GM21576 (cell line): ENCODE data around the gene FOXO3.

ENCODE experiments used
- ATAC-seq: cut with Tn5 transposase; IDR thresholded peaks from one replicate; pipeline ENCODE4 v1.9.1; 2021; ENCODE audit warnings: mild to moderate bottlenecking, moderate library complexity; ENCODE audit not compliant: unreplicated experiment

Gene FOXO3

DNA sequence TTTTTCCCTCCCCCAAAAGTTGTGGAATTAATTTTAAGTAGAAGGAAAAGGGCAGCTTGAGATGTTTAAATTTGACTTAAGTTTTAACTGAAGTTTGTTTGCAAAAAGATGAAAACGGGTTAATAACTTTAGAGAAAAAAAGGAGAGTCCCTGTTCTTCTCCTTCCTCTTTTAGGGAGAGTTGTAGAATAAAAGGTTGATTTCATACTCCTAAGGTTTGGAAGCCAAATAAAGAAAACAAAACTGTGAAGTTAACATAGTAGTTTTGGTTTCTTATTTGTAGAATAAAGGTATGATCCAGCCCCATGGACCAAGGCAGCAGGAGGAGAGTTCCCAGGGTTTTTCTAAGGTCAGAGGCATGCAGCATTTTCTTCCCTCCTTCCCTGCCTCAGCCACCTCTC is 33.4 kb downstream of the FOXO3 start:
- ATAC-seq: no peak

GRCh38 chr6:108594640-108595039 is 33.9 kb downstream of the FOXO3 start:
- ATAC-seq: no peak

- ATAC-seq: no peak
These were observed 36.2 kb downstream of the FOXO3 start for GRCh38 chr6:108596956-108597355.

- ATAC-seq: no peak
These were observed 37.0 kb downstream of the FOXO3 start for GRCh38 chr6:108597572-108598304.

- ATAC-seq: peak; percentile 75
These were observed 37.7 kb downstream of the FOXO3 start for GRCh38 chr6:108598305-108598863.

- no peak for ATAC-seq
These were observed 43.4 kb downstream of the FOXO3 start for GRCh38 chr6:108604156-108604555.

GRCh38 chr6:108606250-108606690 is 45.6 kb downstream of the FOXO3 start:
- ATAC-seq: no peak

DNA sequence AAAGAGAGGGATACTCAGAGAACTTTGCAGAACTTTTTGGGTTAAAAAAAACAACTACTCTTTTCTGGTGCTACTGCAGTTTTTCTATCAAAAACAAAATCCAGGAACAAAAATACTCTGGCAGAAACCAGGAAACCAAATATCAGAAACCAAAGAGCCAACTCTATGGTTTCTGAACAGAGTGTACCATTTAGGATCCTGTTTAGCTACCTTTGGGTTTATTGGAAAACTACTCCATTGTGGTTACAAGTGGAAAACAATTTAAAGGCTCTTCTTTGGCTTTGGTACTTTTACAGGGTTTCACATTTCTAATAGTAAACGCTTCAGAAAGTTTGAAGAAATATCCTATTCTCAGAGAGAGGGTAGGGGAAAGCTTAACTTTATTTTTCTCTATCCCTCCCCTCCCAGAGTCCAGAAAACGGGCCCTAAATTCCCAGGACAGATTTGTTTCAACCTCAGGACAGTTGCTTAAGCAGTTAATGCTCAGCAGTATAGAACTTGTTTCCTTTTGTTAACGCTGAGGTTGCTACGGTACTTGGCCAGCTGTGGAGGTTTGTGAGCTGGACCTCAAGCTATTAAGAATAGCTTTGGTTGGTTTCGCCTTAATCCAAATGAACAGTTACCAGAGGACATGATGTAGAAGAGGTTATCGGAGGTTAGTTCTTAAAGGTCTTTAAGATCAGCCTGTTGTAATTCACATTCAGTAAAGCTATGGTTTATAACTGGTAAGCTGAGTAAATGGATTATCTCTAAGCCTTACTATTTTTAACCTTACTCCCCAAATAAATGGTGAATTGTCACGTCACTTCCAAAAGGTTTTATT is 47.9 kb downstream of the FOXO3 start:
- no peak for ATAC-seq

GRCh38 chr6:108609276-108609769 is 48.6 kb downstream of the FOXO3 start:
- no peak for ATAC-seq

GRCh38 chr6:108610270-108610839 is 49.6 kb downstream of the FOXO3 start:
- no peak for ATAC-seq

DNA sequence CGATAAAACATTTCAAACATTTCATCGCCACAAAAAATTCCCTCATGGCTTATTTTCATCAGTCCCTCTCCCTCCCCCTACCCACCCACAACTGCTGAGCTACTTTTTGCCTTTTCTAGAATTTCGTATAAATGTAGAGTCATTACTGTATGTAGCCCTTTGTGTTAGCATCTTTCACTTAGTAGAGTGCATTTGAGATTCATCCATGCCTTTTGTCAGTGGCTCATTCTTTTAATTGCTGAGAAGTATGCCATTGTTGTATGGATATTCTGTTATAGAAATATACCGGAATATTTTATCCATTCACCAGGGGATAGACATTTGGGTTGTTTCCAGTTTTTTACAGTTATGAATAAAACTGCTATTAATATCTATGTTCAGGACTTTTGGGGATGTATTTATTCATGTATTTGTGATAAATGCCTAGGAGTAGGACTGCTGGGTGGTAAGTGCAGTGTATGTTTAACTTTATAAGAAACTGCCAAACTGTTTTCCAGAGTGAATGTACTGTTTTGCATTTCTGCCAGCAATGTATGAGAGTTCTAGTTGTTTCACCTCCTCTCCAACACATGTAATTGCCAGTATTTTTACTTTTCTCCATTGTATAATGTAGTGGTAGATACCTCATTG is 50.4 kb downstream of the FOXO3 start:
- ATAC-seq: no peak

DNA sequence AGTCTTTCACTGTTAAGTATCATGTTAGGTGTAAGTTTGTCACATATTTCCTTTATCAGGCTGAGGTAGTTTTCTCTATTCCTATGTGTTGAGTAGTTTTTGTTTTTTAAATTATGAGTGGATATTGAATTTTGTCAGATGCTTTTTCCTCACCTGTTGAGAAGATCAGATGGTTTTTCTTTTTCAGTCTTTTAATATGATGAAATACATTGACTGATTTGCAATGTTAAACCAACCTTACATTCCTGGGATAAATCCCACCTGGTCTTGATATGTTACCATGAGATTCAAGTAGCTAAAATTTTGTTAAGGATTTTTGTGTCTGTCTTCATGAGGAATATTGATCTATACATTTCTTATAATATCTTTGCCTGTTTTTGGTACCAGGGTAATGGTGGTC is 52.1 kb downstream of the FOXO3 start:
- ATAC-seq: no peak

DNA sequence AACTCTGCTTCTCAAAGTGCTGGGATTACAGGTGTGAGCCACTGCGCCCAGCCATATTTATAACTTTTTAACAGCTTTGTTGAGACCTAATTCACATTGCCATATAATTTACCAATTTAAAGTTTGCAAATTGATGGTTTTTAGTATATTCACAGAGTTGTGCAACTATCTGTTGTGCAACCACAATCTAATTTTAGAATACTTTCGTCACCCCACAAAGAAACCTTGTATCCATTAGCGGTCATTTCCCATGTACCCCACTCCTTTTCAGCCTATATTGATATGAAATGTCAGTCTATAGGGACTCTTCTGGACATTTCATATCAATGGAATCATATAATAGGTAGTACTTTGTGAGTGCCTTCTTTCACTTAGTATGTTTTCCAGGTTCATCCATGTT is 55.8 kb downstream of the FOXO3 start:
- no peak for ATAC-seq

DNA sequence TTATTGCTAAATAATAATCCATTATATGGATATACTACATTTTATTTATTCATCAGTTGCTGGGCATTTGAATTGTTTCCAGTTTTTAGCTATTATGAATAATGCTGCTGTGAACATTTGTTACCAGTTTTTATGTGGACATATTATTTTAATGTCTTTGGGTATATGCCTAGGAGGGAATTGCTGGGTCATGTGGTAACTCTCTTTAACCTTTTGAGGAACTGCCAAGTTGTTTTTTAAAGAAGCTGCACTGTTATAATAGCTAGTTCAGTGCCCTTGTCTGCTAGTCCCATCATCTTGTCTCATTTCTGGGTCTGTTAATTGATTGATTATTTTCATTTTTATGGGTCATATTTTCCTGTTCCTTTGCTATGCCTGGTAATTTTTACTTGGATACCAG is 56.3 kb downstream of the FOXO3 start:
- no peak for ATAC-seq

- no peak for ATAC-seq
These were observed 58.0 kb downstream of the FOXO3 start for GRCh38 chr6:108618623-108619152.

DNA sequence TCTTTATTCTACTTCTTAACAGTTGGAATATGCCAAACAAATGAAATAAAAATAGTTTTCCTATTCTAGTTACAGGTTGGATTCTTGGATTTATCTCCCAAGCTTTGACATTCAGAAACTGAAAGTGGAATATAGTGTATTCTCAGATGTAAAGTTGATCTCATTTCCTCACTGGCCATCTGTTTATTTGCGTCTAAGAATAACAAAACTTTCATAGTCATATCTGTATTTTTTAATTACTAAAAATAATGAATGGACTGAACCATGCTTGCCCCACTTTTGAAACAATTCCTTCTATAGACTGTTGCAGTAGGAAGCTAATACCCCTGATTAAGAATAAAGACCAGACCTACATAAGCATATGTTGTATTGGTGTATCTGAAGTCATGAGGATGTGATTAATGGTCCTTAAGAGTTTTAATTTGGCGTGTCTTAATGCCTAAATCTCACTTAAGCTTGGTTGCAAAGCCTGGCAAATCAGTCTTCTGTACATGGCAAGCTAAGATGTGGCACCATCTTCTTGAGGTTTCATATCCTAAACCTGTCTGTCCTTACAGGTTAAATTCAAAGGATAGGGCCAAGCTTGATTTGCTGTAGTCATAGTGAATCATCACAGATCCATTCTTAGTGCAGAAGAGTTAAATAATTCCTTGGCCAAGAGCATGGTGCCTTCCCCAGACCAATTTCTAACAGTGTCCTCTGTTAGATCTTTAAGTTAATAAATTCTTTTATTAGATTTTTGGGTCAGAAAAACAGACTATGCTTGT is 58.9 kb downstream of the FOXO3 start:
- no peak for ATAC-seq

DNA sequence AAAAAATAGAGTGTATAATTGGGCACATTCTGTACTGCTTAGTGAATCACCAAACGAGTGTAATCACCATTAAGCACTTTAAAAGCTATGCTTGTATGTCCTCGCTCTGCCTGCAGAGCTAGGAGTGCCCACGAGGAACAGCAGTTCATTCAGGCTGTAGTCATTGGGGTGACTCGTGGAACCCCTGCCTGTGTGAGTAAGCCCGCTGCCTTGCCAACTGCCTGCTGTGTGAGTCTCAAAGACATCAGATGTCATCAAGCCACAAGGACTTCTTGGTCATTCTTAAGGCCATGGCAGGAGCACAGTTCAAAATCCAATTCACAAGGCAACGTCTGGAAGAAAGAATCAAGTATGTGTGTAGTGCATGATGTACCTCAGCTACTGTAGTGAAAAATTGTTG is 60.4 kb downstream of the FOXO3 start:
- no peak for ATAC-seq

DNA sequence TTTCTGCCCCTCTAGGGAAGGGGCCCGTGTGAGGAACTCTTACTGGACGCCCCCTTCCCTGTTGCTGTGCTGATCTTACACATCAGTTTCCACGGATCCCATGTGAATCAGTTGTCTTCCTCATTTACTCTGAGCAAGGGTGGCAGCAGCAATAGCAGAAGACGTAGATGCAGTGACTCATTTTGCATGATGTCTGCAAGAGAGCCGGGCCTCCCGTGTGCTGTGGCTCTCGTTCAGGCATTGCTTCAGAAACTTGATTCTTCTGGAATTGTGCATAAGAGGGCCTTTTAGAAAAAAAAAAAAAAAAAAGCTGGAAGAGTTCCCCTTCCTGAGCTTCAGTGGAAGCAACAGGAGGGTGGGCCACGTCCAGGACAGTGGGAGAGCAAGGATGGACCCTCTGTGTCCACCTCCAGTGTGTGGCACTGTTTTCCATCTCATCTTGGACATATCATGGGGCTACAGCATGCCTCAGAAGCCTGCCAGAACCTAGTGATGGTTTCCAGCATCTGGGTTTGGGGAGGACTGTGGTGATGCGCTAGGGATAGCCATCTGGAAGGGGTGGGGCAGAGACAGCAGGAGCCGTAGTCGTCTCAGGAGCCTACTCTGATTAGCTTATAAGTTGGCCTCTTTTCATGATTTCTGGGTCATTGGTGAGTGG is 62.1 kb downstream of the FOXO3 start:
- ATAC-seq: no peak

GRCh38 chr6:108623995-108624394 is 63.3 kb downstream of the FOXO3 start:
- no peak for ATAC-seq
